Fibroblast of skin of abdomen (primary cell): ENCODE measurements around the gene RPSA.
"Not testable (repeated sequence)": the region's sequence is repeated elsewhere in the genome, so short reads cannot be mapped to it uniquely, and the experiment has no call there.

Source experiments
- DNase-seq: peaks from one replicate; pipeline ENCODE4 v3.0.0-alpha.2; 2013

Gene RPSA

GRCh38 chr3:39458579-39458978 is 52.1 kb downstream of the RPSA start:
- DNase-seq: not testable (repeated sequence)

GRCh38 chr3:39460677-39461076 is 54.2 kb downstream of the RPSA start:
- no peak for DNase-seq
